CD4-positive, alpha-beta T cell treated with Interleukin-6 at 100 ng/mL for 8 hours (primary cell): Measurements from ENCODE around the gene SLC38A7.
"Not testable (repeated sequence)": the region's sequence is repeated elsewhere in the genome, so short reads cannot be mapped to it uniquely, and the experiment has no call there.

Experiments used
- DNase-seq: peaks from one replicate; pipeline ENCODE4 v3.0.0-alpha.2; 2020; ENCODE audit warnings: mixed read lengths, low spot score

The SLC38A7 gene, protein sequence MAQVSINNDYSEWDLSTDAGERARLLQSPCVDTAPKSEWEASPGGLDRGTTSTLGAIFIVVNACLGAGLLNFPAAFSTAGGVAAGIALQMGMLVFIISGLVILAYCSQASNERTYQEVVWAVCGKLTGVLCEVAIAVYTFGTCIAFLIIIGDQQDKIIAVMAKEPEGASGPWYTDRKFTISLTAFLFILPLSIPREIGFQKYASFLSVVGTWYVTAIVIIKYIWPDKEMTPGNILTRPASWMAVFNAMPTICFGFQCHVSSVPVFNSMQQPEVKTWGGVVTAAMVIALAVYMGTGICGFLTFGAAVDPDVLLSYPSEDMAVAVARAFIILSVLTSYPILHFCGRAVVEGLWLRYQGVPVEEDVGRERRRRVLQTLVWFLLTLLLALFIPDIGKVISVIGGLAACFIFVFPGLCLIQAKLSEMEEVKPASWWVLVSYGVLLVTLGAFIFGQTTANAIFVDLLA

DNA sequence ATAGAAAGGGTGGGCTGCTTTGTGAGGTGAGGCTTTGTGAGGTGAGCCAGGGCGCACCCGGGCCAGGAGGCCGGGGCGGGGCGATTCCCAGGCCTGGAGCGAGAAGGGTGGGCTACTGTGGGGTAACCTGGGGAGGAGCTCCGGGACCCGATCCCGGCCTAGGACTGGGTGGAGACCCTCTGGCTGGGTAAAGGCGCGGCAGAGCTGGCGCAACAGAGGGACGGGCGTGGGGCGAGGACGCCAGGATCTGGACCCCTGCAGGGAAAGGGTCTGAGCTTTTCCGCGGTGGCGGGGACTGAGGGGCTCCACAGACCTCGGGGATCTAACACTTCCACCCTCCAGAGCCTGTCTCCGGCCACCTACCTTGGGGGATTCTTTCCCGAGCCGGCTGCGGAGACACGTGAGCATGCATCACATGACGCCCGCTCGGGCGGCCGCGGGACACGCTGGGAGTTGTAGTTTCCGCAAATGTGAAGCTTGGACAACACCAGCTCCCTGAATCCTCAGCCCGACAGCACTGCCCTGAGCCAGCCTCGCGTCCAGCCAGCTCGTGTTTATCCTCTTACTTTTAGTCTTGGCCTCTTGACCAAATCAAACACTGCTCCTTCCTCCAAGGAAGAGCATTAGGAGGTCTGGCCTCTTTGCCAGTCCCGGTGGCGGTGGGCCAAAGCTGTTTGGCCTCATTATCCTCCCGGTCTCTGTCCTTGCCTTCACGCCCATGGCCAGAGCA is at the start of gene SLC38A7:
Gene SLC38A7 (minus strand): TSS at position 417 of the 730 bp plus-strand sequence. CDS start 4,644 bp downstream, outside the sequence.
- DNase-seq = peak; percentile 65

DNA sequence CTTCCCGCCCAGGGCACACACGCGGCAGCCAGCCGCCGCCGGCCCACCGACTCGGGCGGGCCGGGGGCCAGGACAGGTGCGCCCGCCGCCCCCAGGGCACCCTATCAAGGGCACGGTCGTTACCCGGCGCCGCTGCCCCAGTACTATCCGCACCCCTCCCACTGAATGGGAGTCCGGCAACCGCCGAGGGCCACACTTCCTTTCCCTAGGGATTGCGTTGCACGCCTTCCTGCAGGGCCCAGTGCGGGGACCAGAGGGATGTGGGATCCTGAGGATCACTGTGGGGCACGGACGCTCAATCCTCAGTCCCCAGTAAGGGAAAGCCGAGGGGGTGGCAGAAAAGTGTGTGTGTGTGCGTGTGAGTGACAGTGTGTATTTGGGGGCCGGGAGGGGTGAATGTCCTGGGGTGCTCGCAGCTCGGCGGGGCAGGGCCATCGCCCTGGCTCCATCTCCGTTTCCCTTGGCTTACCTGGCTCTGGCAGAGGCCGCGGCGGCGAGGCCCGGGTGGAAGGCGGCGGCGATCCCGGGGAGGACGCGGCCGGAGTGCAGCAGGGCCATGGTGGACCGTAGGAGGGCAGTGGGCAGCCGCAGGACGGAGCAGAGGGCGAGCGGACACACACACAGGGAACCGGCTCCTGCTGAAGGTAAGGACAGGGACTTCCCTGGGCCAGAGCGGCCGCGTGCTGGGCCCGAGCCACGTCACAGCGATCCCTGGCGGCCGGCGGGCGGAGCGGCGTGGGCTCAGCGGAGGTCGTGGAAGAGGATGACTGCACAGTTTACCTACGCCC is 49.3 kb upstream of the SLC38A7 start, which contains the start of gene GOT2:
Gene GOT2 (minus strand): TSS at position 646 of the 788 bp plus-strand sequence. CDS start 88 bp downstream, at position 558.
- DNase-seq = peak; percentile 75

DNA sequence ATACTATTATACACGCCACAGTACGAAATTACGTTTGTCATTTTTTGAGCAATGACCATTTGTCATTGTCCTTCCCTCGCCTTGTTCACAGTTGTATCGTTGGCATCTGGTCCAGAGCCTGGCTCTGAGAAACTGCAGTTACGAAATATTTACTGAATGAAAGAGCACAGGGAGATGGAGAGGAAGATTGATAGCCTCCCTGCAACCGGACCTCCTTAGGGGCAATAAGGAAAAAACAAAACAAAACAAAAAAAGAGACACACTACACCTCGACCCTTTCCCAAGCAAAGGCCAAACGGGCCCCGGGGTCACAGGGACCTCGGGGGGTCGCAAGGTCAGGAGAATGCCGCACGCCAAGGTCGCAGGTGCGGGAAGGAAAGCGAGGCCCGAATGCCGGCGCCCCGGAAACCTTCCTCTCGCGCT is 48.7 kb upstream of the SLC38A7 start:
- DNase-seq = peak; percentile 1

DNA sequence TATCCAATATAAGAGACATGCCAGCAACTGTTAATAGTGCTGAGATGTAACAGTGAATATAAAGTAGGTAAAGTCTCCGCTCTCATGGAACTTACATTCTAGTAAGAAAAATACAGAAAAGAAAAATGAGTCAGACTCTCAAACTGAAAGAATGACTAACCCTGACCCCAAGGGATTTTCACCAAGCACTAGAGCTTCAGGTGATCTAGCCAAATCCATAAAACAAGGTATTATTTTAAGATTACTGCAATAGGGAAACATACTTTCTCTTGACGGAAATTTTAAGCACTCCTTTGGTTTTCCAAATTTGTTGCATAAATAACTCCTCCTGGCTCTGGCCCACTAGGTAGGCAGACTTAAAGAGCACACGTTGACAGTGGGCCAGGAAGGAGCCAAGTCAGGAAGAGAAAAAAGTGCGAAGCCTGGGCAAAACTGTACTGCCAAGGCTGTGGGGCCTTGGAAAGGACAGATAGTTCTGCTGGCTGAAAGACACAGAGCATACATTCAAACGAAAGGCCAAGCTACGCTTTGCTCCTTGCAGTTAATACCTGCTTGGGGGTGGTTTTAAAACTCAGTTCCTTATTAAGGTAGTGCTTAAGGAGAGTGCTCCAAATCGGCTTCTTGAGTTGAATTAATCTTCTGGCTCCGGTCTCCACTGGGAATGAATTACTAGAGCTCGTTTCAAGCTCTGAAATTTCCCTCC is 48.1 kb upstream of the SLC38A7 start:
- DNase-seq = no peak

DNA sequence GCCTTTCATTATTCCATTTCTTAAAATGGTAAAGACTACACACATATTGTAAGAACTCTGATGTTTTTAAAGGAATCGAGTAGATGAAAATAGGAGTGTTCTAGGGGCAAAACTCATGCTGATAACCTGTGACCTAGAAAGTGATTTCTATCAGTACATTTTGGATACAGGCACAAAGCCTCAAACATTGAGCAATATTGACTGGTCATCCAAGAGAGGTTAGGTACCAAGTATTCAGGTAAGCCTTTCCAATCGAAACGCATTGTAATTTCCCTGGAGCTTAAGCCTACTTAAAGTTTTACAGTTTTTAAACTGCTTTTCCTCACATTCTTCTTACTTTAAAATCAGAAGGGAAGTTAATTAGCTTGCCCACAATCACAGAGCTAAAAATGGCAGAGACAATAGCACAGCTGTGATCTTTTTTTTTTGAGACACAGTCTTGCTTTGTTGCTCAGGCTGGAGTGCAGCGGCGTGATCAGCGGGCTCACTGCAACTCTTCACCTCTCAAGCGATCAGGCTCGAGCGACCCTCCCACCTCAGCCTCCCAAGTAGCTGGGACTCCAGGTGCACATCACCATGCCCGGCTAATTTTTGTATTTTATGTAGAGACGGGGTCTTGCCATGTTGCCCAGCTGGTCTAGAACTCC is 46.3 kb upstream of the SLC38A7 start:
- DNase-seq = no peak

DNA sequence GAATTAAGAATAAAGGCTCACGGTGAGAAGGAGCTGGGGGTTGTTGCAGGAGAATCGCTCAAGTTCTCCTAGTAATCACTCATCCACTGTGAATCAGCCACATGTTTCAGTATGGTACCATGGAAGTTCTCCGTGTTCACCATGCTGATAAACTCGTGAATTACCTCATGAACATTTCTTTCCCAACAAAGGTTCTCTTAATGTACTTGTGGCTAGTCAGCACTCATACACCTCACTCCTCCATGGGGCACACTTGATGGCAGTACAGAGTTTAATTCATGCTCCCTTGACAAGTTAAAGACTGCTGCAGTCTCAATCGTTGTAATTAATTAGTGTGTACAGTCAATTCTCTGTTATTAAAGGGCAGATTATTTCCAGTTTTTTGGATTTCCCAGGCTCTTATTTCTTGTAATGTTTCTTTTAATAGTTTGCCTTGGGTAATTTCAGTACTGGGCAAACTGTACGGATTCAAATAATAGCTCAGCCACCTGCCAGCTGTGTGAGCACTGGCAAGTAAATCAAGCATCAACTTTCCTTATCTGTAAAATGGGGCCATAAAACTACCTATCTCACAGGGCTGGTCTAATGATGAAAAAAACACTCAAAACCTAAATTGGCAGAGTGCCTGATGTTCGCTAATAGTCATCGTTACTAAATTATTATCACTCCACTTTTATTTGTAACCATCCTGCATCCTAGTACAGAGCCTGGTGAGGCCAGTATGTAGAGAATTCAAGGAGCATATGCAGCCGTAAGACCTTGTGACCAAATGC is 43.4 kb upstream of the SLC38A7 start:
- no peak for DNase-seq

DNA sequence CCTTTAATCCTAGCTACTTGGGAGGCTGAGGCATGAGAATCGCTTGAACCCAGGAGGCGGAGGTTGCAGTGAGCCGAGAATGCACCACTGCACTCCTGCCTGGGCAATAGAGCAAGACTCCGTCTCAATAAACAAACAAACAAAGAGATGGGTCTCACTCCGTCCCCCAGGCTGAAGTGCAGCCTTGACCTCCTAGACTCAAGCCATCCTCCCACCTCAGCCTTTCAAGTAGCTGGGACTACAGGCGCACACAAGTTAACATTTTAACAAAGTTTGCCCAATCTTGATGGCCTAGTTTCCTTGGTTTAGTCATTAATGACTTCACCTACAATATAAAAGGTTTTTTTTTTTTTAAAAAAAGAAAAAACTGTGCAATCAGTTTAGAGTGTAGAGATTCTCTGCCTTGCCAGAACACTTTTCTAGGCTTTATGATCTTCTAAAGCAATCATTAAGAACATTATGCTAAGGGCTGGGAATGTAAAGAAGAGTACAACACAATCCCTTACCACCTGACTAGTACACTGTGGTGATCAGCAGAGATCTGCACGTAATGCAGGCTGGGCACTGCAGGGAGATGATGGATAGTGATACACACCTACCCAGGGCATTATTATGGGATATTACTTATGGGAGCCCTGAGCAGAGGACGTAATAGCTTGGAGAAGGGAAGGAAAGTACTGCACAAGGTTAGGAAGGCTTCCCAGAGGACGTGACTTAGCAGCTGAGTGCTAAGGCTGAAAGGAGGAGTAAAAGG is 42.6 kb upstream of the SLC38A7 start:
- DNase-seq = no peak

DNA sequence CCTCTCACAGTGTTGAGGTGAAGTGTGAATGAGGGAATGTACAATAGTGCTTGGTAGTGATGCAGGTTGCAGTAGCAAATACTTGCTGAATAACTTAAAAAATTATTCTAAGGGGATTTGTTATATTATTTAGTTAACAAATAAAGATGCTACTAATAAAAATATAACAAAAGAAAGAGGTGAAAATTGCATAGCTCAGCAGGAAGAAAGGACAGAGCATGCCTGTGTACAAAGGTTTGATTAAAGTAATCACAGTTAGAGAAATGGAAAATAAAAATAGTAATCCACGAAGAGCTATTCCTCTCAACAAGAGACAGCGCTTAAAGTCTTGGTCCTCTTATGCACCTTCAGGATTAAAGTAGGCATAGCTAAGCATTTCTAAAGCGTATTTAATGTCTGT is 38.5 kb upstream of the SLC38A7 start:
- no peak for DNase-seq

DNA sequence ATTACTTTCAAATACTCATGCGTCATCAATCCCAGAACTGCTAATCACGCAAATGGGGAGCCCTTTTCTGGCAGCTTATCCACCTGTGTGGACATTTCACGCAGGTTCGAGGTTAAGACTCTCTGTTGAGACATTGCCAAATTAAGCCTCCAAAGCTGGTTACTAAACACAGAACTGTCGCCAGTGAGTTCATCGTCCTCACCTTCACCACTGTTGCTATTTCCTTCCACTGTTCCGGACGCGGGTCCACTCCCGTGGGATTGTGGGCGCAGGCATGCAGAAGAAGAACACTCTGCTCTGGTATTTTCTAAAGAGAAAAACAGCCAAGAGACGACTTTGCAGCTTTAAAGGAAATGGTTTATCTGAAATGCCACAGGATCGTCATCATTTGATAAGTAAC is 33.4 kb upstream of the SLC38A7 start:
- no peak for DNase-seq

DNA sequence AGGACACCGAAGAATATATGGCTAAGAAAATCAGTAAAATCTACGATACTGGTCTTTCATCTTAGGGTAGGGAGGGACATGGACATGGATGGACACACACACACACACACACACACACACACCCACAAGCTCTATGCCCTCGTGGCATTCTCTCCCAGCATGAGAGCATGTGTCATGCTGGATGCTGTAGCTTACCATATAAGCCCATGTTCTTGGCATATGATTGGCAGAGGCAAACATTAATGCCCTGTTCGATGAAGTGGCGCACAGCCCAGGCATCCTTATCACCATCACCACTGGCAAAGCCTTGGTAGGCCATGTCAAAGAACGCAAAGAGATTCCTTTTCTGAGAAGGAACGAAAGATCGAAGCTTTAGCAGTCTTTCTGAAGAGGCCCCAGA is 31.9 kb upstream of the SLC38A7 start:
- DNase-seq = no peak

DNA sequence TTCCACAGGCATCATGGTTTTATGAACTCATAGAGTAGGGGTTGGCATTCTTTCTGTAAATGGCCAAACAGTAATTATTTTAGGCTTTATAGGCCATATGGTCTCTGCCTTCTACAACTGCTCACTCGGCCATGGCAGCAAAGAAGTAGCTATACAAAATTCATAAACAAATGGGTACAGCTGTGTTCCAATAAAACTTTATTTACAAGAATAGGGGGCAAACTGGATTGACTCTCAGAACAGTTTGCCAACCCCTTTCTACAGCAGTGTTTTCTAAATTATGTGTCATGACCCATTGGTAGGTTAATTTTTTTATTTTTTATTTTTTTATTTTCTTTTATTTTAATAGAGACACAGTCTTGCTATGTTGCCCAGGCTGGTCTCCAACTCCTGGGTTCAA is 29.2 kb upstream of the SLC38A7 start:
- DNase-seq = no peak

DNA sequence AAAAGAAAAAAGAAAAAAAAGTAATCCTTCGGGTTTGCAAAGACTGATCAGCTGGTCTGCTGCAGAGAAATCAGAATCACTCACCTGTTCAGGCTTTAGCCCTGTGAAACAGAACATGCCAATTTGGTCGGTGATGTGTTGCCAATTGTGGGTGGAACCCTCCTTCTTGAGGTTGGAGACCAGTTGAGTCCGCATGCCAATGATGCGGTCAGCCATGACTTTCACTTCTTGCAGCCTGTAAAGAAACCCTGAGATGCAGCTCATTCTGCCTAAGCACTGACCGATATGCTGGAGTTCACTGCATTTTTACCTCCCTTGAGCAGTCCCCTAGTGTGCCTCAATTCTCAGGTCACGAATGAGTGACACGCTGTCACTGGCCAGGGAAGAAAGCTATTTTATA is 24.8 kb upstream of the SLC38A7 start:
- DNase-seq = no peak

DNA sequence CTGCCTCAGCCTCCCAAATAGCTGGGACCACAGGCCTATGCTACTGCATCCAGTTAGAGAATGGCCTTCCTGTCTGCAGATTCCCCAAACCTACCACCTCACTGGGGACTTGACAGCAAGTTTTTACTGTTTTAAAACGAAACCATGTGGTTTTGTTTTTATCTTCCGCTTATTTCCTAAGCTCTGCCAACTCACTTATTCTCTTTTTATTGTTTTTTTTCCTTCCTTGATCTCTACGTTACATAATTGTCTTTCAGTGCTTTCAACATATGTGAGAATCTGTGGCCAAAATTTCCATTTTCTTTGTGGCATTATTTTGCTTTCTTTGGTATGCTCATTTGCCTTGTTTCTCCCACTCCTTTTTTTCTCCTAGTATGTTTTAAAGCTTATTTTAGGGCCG is 14.6 kb upstream of the SLC38A7 start:
- no peak for DNase-seq

DNA sequence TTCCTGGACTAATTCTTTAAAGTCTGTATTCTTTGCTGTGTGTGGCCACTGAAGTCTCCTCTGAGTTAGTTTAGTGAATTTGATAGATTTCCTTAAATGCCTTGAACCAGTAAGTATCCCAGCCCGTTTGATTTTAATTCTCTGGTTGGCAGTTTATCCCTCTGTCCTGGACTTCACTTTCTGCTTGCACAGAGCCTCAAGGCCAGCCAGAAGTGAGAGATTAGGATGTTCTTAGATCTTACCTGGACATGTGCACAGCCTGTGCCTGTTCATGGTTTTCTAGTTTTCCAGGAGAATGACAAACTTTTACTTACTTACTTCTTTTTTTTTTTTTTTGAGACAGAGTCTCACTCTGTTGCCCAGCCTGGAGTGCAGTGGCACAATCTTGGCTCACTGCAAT is 10.8 kb upstream of the SLC38A7 start:
- no peak for DNase-seq

DNA sequence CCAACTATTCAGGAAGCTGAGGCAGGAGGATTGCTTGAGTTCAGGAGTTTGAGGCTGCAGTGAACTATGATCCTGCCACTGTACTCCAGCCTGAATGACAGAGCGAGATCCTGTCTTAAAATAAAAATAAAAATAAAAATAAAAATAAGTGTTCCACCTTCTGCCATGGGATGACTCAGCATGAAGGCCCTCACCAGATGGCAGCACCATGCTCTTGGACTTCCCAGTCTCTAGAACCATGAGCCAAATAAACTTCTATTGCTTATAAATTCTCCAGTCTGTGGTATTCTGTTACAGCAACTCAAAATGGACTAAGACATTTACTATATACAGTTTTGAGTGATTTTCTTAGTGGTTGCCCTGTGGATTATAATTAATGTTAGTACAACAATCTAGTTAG is 7.9 kb upstream of the SLC38A7 start:
- DNase-seq = no peak

DNA sequence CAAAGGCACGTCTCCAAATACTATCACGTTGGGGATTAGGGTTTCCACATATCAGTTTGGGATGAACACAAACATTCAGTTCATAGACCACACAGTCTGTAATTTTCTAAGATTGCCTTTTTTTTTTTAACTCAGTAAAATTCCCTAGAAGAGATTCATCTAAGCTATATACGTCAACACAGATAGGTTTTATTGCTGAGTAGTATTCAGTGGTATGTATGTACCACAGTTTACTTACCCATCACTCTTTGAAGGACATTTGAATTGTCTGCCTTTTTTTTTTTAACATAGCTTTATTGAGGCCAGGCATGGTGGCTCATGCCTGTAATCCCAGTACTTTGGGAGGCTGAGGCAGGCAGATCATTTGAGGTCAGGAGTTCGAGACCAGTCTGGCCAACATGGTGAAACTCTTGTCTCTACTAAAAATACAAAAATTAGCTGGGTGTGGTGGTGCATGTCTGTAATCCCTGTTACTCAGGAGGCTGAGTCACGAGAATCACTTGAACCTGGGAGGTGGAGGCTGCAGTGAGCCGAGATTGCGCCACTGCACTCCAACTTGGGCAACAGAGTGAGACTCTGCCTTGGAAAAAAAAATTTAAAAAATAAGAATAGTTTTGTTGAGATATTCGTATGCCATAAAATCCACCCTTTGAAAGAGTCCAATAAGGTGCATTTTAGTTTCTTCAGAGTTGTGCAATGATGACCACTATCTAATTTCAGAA is 2.6 kb upstream of the SLC38A7 start:
- not testable (repeated sequence) for DNase-seq

DNA sequence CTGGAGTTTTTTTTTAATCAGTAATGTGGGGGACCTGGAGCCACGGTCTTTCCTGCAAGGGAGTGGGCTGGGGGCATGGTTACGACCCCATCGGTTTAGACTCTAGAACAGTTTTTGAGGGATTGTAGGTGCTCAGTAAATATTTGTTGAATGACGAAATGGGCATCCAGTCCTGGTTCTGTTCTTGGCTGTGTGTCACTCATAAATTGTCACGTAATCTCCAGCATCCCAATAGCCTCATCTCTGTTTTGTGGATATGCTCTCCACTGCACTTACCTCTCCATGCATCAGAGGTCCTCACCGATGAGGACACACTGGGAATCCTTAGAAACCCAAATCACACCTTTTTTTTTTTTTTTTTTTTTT is 497 bp upstream of the SLC38A7 start:
- DNase-seq = no peak

DNA sequence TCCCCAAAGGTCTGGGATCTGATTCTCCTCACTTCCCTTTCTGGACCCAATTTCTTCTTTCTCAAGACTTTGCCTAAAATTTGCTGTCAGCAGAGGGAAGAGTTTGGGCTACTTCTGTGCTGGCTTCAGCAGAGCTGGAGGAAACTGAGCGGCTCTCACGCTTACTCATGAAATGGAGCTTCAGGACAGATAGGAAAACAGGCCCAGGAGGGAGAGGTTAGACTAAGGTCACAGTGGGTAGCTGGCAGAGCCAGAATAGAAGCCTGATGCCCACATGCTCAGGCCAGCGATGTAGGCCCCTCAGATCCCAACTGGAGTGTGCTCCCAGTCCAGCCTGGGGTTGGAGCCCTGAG is 593 bp downstream of the SLC38A7 start:
- no peak for DNase-seq

DNA sequence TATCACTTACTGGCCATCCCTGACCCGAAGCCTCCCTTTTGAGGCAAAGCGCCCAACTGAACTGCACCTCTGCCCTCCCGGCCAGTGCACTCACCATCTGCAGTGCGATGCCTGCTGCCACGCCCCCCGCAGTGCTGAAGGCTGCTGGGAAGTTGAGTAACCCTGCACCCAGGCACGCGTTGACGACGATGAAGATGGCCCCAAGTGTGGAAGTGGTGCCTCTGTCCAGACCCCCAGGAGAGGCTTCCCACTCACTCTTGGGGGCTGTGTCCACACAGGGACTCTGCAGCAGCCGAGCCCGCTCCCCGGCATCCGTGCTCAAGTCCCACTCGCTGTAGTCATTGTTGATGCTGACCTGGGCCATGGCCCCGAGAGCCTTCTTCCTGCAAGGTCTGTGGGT is 4.8 kb downstream of the SLC38A7 start:
- no peak for DNase-seq
